ENCODE measurements around the gene ADAMTS12.

The ADAMTS12 gene

DNA sequence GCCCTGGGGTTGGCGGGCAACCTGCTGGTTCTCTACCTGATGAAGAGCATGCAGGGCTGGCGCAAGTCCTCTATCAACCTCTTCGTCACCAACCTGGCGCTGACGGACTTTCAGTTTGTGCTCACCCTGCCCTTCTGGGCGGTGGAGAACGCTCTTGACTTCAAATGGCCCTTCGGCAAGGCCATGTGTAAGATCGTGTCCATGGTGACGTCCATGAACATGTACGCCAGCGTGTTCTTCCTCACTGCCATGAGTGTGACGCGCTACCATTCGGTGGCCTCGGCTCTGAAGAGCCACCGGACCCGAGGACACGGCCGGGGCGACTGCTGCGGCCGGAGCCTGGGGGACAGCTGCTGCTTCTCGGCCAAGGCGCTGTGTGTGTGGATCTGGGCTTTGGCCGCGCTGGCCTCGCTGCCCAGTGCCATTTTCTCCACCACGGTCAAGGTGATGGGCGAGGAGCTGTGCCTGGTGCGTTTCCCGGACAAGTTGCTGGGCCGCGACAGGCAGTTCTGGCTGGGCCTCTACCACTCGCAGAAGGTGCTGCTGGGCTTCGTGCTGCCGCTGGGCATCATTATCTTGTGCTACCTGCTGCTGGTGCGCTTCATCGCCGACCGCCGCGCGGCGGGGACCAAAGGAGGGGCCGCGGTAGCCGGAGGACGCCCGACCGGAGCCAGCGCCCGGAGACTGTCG, 45.4 kb upstream of the ADAMTS12 start:
- DNase-seq (ENCODE audit: low spot score), result no peak
- TF ChIP-seq, protein P1, sequence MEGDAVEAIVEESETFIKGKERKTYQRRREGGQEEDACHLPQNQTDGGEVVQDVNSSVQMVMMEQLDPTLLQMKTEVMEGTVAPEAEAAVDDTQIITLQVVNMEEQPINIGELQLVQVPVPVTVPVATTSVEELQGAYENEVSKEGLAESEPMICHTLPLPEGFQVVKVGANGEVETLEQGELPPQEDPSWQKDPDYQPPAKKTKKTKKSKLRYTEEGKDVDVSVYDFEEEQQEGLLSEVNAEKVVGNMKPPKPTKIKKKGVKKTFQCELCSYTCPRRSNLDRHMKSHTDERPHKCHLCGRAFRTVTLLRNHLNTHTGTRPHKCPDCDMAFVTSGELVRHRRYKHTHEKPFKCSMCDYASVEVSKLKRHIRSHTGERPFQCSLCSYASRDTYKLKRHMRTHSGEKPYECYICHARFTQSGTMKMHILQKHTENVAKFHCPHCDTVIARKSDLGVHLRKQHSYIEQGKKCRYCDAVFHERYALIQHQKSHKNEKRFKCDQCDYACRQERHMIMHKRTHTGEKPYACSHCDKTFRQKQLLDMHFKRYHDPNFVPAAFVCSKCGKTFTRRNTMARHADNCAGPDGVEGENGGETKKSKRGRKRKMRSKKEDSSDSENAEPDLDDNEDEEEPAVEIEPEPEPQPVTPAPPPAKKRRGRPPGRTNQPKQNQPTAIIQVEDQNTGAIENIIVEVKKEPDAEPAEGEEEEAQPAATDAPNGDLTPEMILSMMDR (IDR thresholded peaks at IDR 0.05; ENCODE audit: borderline replicate concordance, control extremely low read depth, extremely low read depth, insufficient read depth, missing control alignments), result no peak
- in situ Hi-C loops (cut with MboI; ENCODE audit: low sequenced_read_pairs, unreplicated experiment), result no loop called here

DNA sequence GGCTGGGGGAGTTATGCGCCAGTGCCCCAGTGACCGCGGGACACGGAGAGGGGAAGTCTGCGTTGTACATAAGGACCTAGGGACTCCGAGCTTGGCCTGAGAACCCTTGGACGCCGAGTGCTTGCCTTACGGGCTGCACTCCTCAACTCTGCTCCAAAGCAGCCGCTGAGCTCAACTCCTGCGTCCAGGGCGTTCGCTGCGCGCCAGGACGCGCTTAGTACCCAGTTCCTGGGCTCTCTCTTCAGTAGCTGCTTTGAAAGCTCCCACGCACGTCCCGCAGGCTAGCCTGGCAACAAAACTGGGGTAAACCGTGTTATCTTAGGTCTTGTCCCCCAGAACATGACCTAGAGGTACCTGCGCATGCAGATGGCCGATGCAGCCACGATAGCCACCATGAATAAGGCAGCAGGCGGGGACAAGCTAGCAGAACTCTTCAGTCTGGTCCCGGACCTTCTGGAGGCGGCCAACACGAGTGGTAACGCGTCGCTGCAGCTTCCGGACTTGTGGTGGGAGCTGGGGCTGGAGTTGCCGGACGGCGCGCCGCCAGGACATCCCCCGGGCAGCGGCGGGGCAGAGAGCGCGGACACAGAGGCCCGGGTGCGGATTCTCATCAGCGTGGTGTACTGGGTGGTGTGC, 44.7 kb upstream of the ADAMTS12 start, which contains the start of gene RXFP3:
Gene RXFP3 (plus strand): TSS at position 6 of the 636 bp plus-strand sequence. CDS start 355 bp downstream, at position 361.
- in situ Hi-C loops (cut with MboI; ENCODE audit: low sequenced_read_pairs, unreplicated experiment), result no loop called here
- TF ChIP-seq, protein P1 (IDR thresholded peaks at IDR 0.05; ENCODE audit: borderline replicate concordance, control extremely low read depth, extremely low read depth, insufficient read depth, missing control alignments), result no peak
- no peak for DNase-seq (ENCODE audit: low spot score)

DNA sequence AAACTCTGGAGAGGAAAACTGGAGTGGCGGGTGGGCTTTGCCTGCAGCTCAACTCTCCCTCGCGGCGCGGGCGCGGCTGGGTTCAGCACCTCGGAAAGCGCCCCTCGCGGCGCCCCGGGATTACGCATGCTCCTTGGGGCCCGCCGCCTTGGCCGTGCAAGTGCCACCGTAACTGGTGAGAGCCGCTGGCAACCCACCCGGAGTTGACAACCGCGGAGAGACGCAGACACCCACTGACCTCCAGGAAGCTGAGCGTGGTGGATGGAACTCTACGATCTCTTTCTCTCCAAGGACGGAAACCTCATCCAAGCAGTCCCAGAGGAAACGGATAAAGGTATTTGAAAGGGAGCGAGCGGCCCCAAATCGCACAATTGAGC, 44.2 kb upstream of the ADAMTS12 start:
- peak; percentile 79 for DNase-seq (ENCODE audit: low spot score)
- in situ Hi-C loops (cut with MboI; ENCODE audit: low sequenced_read_pairs, unreplicated experiment), result no loop called here
- TF ChIP-seq, protein P1 (IDR thresholded peaks at IDR 0.05; ENCODE audit: borderline replicate concordance, control extremely low read depth, extremely low read depth, insufficient read depth, missing control alignments), result no peak

DNA sequence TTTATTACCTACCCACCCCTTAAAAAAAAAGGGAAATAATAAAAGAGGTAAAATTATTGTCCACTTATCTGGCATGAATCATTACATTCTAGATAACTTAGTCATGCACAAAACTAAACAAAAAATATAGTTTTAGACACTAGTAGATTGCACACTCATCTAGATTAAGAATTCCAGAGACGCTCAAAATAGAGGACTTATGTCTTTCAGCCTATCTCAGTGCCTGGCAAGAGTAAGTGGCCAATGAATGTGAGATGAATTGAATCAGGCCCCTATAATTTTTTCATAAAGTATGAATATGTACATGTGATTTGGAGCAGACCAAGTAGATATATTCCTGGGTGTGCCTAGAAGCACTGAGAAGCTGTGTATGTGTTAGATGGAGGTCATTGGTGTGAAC, 42.4 kb upstream of the ADAMTS12 start:
- TF ChIP-seq, protein P1 (IDR thresholded peaks at IDR 0.05; ENCODE audit: borderline replicate concordance, control extremely low read depth, extremely low read depth, insufficient read depth, missing control alignments), result no peak
- in situ Hi-C loops (cut with MboI; ENCODE audit: low sequenced_read_pairs, unreplicated experiment), result no loop called here
- DNase-seq (ENCODE audit: low spot score), result no peak

DNA sequence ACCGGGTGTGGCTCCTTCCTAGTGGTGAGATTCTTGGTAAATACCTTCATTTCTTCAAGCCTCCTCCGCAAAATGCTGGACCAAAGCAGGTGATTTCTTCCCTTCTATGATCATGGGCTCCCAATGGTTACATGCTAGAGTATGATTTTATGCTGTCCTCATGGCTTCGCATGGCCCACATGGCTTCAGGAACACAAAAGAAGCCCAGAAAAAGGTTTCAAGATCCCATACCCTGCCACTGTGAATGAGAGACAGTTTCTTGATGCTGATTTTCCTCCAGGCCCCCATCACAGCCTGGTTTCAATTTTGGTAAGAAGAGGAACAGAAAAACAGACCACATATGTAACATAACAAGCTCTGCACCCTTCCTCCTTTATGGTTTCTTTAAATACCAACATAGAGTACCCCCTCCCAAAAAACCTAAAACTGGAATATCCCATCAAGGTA, 42.0 kb upstream of the ADAMTS12 start:
- TF ChIP-seq, protein P1 (IDR thresholded peaks at IDR 0.05; ENCODE audit: borderline replicate concordance, control extremely low read depth, extremely low read depth, insufficient read depth, missing control alignments), result no peak
- DNase-seq (ENCODE audit: low spot score), result peak; percentile 60
- in situ Hi-C loops (cut with MboI; ENCODE audit: low sequenced_read_pairs, unreplicated experiment), result no loop called here

DNA sequence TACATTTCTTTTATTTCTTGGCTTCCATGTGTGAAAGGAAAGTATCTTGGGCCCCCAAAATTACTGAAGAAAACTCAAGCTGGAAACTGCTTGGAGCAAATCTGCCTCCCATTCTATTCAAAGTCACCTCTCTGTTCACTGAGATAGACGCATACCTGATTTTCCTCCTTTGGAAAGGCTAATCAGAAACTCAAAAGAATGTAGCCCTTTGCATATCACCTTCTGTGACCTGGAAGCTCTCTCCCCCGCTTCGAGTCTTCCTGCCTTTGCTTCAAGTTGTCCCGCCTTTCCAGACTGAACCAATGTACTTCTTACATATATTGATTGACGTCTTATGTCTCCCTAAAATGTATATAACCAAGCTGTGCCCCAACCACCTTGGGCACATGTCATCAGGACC, 39.3 kb upstream of the ADAMTS12 start:
- in situ Hi-C loops (cut with MboI; ENCODE audit: low sequenced_read_pairs, unreplicated experiment), result no loop called here
- TF ChIP-seq, protein P1 (IDR thresholded peaks at IDR 0.05; ENCODE audit: borderline replicate concordance, control extremely low read depth, extremely low read depth, insufficient read depth, missing control alignments), result no peak
- no peak for DNase-seq (ENCODE audit: low spot score)

All from GM13976 (cell line).